ENCODE results near the gene GALR3.

- TF ChIP-seq, protein P1, sequence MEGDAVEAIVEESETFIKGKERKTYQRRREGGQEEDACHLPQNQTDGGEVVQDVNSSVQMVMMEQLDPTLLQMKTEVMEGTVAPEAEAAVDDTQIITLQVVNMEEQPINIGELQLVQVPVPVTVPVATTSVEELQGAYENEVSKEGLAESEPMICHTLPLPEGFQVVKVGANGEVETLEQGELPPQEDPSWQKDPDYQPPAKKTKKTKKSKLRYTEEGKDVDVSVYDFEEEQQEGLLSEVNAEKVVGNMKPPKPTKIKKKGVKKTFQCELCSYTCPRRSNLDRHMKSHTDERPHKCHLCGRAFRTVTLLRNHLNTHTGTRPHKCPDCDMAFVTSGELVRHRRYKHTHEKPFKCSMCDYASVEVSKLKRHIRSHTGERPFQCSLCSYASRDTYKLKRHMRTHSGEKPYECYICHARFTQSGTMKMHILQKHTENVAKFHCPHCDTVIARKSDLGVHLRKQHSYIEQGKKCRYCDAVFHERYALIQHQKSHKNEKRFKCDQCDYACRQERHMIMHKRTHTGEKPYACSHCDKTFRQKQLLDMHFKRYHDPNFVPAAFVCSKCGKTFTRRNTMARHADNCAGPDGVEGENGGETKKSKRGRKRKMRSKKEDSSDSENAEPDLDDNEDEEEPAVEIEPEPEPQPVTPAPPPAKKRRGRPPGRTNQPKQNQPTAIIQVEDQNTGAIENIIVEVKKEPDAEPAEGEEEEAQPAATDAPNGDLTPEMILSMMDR (IDR thresholded peaks at IDR 0.05; ENCODE audit: insufficient read depth, low read depth, low read length), result no peak
- TF ChIP-seq EZH2 (IDR thresholded peaks at IDR 0.05; ENCODE audit: insufficient read depth, low read length), result no peak
Measured at GRCh38 chr22:37827056-37827455, 3.9 kb downstream of the GALR3 start.

All from astrocyte (in vitro differentiated cells and primary cell).